Measurements from ENCODE around the gene FOXK2.

- TF ChIP-seq CTCF (IDR thresholded peaks at IDR 0.05), result no peak
- no peak for TF ChIP-seq ZFX (IDR thresholded peaks at IDR 0.05; ENCODE audit: borderline replicate concordance)
Measured at GRCh38 chr17:82567286-82567685, 47.8 kb downstream of the FOXK2 start.
